ENCODE results near the gene PPHLN1. TPM values are rescaled to one million over a fixed set of nuclear protein-coding genes. Genes with fewer than 3 reads are reported as not detected.
A peak's percentile ranks its signal among the peaks of the same experiment; 100 is the strongest.

The PPHLN1 gene
- total RNA-seq, 2 experiments from 2014 or later: 74.1 to 81.9 TPM

DNA sequence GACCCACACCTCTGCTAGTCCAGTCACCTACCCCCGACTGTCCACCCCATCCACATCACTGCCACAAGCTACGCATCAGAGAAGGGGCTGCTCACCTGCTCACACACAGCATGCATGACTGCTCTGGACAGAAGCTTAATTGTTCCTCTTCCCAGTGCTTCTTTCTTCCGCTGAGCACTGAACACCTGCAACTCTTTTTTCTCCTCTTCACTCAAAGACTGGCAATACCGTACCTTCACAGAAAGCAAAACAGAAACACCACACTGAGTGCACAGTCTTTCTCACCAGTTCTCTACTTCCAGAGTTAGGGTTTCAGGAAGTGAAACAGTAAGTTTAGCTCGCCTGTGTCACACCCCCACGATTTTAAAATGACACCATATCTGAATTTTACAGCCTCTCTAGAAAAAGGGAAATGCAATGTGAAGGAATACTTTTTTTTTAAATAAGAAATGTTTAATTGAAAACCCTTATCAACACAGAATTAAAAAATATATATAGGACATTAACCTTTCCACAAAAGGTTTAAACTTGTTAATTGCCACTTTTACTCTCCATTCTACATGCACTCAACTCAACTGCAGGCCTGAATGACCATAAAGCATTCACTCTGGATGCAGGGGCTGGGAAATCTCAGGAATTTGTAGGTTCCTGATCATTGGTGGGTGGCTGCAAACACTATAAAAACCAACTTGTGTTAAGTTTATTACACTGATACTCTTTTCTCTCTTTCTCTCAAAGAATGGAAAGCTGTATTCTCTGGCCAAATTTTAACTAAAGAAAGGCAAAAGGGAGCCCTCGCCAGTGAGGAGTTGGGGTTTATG is 143.6 kb downstream of the PPHLN1 start:
- Mint-ChIP-seq H3K4me1 (peaks cover 19% of the 10 kb centered on the region), H3K36me3 (ENCODE audit: low read depth) (no peaks in the 10 kb centered on the region), H3K4me3 (peak overlapping the region; percentile 48), H3K9me3 (no peaks in the 10 kb centered on the region), H3K27me3 (peaks cover 26% of the 10 kb centered on the region), H3K27ac (no peak overlapping the region)
- CTCF ChIA-PET: interaction anchor here (1.1 kb wide), 1 partner anchor 12 kb away, joined by 3 read pairs; no protein-coding TSS in a partner anchor
- POLR2A ChIA-PET: interaction anchor here (0.8 kb wide), 1 partner anchor 98 kb away, joined by 3 read pairs; no protein-coding TSS in a partner anchor
- DNase-seq: no peak

DNA sequence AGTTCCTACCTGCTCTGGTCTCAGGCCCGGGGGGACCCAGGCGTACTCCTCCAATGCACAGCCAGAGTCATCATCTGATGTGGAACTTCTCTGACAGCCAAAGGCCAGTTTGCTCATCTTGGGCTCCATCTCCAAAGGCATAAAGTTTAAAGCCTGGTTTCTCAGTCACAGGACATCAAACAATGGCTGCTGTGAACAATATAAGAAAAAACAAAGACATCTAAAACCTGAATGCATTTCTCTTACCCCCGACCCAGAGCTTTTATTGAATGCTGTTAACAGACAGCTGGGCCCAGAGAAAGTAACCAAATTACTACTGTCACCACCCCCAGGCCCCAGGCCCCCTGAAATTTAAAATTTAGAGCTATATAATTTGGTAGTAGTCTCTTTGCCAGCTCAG is 146.4 kb downstream of the PPHLN1 start:
- Mint-ChIP-seq H3K36me3 (ENCODE audit: low read depth) (no peaks in the 10 kb centered on the region), H3K27ac (no peak overlapping the region), H3K4me1 (peaks cover 19% of the 10 kb centered on the region), H3K9me3 (no peaks in the 10 kb centered on the region), H3K27me3 (peaks cover 12% of the 10 kb centered on the region), H3K4me3 (no peak overlapping the region)
- no peak for DNase-seq
- POLR2A ChIA-PET: no interaction called here
- CTCF ChIA-PET: interaction anchor here (1.1 kb wide), 1 partner anchor 11 kb away, joined by 3 read pairs; no protein-coding TSS in a partner anchor

DNA sequence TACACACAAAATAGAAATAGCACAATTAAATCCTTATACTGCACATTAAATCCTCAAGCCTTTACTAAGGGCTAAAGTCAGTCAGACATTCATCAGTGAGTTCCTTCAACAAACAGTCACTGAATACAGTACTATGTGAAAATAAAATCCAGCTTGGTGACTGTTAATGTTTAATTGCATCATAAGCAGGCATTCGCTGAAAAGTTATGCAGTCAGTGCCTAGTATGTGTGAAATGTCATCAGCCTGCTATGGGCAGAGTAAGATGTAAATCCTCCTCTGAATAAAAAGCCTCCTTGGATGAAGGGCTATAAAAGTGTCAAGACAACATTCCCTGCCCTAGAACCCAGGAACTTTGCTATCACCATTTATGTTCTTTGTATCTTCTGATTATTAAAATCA is 147.2 kb downstream of the PPHLN1 start:
- peaks cover 19% of the 10 kb centered on the region for H3K4me1 Mint-ChIP-seq
- H3K36me3 Mint-ChIP-seq (ENCODE audit: low read depth): no peaks in the 10 kb centered on the region
- CTCF ChIA-PET: interaction anchor here (1.1 kb wide), 1 partner anchor 10 kb away, joined by 3 read pairs; no protein-coding TSS in a partner anchor
- H3K27ac Mint-ChIP-seq: no peak overlapping the region
- no peak overlapping the region for H3K4me3 Mint-ChIP-seq
- peaks cover 15% of the 10 kb centered on the region for H3K27me3 Mint-ChIP-seq
- no peak for DNase-seq
- POLR2A ChIA-PET: no interaction called here
- H3K9me3 Mint-ChIP-seq: no peaks in the 10 kb centered on the region

DNA sequence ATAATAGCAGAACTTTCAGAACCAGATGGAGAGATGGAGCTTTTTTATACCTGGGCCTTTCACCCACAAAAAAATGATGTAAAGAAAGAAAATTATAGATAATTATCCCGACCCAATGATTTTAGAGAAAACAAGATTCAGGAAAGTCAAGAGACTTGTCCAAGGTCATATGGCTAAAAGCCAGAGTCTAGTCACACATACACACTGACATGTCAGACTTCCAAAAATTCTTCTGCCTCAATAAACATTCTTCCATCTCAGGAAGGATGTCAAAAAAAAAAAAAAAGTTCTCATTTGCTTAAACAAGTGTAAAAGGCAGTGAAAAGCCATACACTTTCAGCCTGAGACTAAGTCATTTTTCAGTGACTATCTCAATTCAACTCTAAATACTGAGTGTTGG is 147.6 kb downstream of the PPHLN1 start:
- ChIA-PET POLR2A (no interaction called here), CTCF (interaction anchor here (1.1 kb wide), 1 partner anchor 10 kb away, joined by 3 read pairs; no protein-coding TSS in a partner anchor)
- Mint-ChIP-seq H3K4me3 (no peak overlapping the region), H3K27ac (no peak overlapping the region), H3K27me3 (peaks cover 19% of the 10 kb centered on the region), H3K9me3 (no peaks in the 10 kb centered on the region), H3K36me3 (ENCODE audit: low read depth) (no peaks in the 10 kb centered on the region), H3K4me1 (peaks cover 15% of the 10 kb centered on the region)
- DNase-seq: no peak

DNA sequence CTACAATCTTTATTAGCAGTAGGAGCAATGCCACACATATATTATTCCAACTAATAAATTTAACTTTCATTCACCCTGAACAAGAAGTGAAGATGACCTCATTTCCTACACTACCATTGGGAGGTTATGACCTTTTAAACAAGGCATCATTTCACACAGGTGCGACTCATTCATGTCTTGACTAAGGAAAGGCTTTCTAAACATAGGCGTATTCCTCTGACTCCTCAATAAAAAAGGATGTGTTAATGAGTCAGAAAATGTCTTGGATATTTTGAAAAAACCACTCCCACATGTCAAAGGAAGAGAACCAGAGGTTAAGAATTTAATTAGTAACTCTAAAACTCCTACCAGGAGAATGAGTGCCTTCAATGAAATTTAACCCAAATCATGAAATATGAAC is 148.4 kb downstream of the PPHLN1 start:
- H3K36me3 Mint-ChIP-seq (ENCODE audit: low read depth): no peaks in the 10 kb centered on the region
- H3K4me3 Mint-ChIP-seq: no peak overlapping the region
- peaks cover 22% of the 10 kb centered on the region for H3K27me3 Mint-ChIP-seq
- CTCF ChIA-PET: no interaction called here
- POLR2A ChIA-PET: no interaction called here
- H3K27ac Mint-ChIP-seq: no peak overlapping the region
- DNase-seq: no peak
- no peaks in the 10 kb centered on the region for H3K9me3 Mint-ChIP-seq
- H3K4me1 Mint-ChIP-seq: peaks cover 7% of the 10 kb centered on the region

DNA sequence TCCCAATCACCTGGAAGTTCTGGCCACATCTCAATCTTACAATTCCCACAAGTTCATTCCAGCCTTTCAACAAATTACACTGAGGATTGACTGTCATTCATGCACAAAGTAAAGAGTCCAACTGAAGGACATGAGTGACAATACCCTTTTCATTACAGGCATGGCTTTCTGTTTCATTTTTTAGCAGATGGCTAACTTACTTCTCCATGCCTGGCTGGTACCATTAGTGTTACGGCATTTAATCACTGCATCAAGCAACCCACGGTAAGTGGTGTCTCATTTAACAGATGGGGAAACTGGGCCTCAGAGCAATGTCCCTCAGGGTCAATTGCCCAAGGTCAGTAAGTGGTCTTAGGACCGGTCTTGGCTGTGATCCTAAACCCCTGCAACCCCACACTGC is 149.1 kb downstream of the PPHLN1 start:
- peaks cover 1% of the 10 kb centered on the region for H3K4me1 Mint-ChIP-seq
- H3K9me3 Mint-ChIP-seq: no peaks in the 10 kb centered on the region
- peaks cover 25% of the 10 kb centered on the region for H3K27me3 Mint-ChIP-seq
- no peak overlapping the region for H3K4me3 Mint-ChIP-seq
- no peaks in the 10 kb centered on the region for H3K36me3 Mint-ChIP-seq (ENCODE audit: low read depth)
- ChIA-PET CTCF (no interaction called here), POLR2A (no interaction called here)
- DNase-seq: no peak
- no peak overlapping the region for H3K27ac Mint-ChIP-seq

DNA sequence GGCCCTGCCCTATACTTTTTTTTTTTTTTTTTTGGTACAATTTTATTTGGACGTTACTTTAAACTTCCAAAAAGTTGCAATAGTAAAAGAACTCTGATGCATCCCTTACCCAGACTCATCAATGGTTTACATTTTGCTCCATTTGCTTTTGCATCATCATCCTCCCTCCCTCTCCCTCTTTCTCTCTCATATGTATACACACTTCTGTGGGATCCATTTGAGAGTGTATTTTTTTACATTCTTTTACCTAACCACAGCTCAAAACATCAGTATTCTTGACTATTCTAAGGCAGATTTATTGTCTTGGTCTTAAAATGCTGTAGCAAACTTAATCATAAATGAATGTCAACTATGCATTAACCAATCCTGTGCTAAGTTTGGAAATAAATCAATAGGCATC is 152.0 kb downstream of the PPHLN1 start:
- POLR2A ChIA-PET: no interaction called here
- Mint-ChIP-seq H3K27ac (no peak overlapping the region), H3K27me3 (peaks cover 42% of the 10 kb centered on the region), H3K36me3 (ENCODE audit: low read depth) (no peaks in the 10 kb centered on the region), H3K9me3 (no peaks in the 10 kb centered on the region), H3K4me1 (peaks cover 4% of the 10 kb centered on the region), H3K4me3 (no peak overlapping the region)
- CTCF ChIA-PET: no interaction called here
- no peak for DNase-seq

DNA sequence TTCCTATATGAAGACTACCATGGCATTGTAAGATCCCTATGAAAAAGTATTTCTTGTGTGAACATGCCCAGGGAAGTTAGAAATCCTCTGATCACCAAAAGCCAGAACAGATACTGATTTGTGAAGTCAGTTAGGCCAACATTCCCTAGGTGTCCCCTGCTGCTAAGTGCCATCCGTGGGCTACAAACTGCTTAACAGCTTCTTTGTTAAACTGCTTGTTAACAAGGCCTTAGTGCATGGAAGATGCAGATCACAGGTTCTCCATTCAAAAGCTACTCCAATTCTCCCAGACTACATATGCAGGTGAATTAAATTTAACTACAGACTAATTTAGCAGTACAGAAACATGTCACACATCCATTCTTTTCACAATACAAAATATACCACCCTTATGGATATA is 155.4 kb downstream of the PPHLN1 start:
- H3K4me1 Mint-ChIP-seq: peaks cover 12% of the 10 kb centered on the region
- ChIA-PET POLR2A (no interaction called here), CTCF (interaction anchor here (1.2 to 1.5 kb wide), 2 partner anchors 12 to 77 kb away, joined by 3 read pairs; no protein-coding TSS in a partner anchor)
- no peaks in the 10 kb centered on the region for H3K36me3 Mint-ChIP-seq (ENCODE audit: low read depth)
- H3K9me3 Mint-ChIP-seq: no peaks in the 10 kb centered on the region
- no peak overlapping the region for H3K27ac Mint-ChIP-seq
- no peak overlapping the region for H3K4me3 Mint-ChIP-seq
- DNase-seq: no peak
- peaks cover 68% of the 10 kb centered on the region for H3K27me3 Mint-ChIP-seq

DNA sequence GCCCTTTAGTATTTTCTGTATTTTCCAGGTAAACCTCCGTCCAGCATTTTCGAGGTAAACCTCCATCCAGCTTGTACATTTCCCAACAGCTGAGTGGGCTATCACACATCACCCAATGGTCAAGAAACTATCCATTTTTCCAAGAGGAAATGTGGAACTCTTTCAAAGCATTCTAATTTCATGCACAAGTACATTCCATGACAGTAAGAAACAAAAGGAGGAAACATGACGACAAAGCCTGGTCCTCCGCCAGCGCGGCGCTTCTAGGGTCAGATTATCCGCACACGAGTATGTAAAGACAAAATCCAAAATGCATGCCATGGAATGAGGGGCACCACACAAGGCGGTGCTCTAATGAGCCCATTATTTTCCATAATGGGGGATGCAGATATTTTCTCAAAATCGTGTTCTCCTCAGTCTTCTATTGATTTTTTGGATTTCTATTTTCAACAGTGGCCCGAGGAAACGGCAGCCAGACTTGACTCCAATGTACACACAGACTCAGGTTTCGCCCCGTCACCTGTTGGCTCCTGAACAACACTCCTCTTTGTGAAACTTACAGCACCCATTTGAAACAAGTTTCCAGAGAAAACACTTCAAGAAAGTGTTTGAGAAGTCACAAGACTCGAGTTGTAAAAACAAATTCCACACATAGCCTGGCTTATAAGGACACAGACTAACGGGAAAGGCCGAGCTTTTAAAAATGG is 156.2 kb downstream of the PPHLN1 start:
- Mint-ChIP-seq H3K9me3 (no peaks in the 10 kb centered on the region), H3K27ac (no peak overlapping the region), H3K4me3 (peak overlapping the region; percentile 40), H3K27me3 (peaks cover 74% of the 10 kb centered on the region), H3K36me3 (ENCODE audit: low read depth) (no peaks in the 10 kb centered on the region), H3K4me1 (peaks cover 12% of the 10 kb centered on the region)
- POLR2A ChIA-PET: no interaction called here
- CTCF ChIA-PET: interaction anchor here (0.7 to 1.2 kb wide), 3 partner anchors 9 to 87 kb away, joined by 3 to 4 read pairs (median 4); no protein-coding TSS in a partner anchor
- no peak for DNase-seq

DNA sequence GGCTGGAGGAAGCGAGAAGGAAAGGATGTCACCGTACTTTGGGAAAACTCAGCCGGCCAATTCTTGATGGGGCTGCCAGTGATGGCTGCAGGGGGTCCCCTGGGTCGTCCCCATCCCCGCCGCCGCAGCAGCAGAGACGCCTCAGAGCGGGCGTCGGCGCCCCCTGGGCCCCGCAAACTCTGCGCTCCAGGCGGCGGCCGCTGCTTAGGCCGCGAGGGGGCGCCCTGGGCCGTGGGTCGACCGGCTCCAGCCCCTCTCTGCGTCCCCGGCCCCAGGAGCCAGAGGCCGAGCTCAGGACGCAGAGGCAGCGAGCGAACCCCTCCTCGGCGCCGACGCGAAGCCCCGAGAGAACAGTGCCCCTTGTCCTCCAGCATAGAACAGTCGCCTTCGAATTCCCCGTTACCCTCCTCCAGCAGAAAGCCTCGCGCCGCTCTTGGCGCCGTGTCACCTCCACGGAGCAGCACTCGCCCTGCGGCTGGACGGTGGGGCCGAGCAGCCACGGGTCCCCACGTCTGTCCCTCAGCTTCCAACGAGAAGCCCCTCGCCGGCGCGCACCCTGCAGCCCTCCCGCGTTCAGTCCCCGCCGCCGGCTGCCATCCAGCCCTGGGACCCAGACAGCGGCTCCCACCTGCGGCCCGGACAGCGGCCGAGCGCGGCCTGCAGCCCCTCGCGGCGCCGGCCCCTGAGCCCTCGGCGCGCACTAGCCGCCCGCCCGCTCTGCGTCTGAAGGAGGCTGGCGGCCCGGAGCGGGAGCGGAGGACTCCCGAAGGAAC is 157.0 kb downstream of the PPHLN1 start:
- POLR2A ChIA-PET: no interaction called here
- Mint-ChIP-seq H3K36me3 (ENCODE audit: low read depth) (no peaks in the 10 kb centered on the region), H3K4me1 (peaks cover 12% of the 10 kb centered on the region), H3K4me3 (peak overlapping the region; percentile 67), H3K9me3 (no peaks in the 10 kb centered on the region), H3K27ac (no peak overlapping the region), H3K27me3 (peaks cover 77% of the 10 kb centered on the region)
- CTCF ChIA-PET: interaction anchor here (0.6 to 1.3 kb wide), 9 partner anchors 9 to 96 kb away, joined by 3 to 6 read pairs (median 3); no protein-coding TSS in a partner anchor
- DNase-seq: peak; percentile 46

DNA sequence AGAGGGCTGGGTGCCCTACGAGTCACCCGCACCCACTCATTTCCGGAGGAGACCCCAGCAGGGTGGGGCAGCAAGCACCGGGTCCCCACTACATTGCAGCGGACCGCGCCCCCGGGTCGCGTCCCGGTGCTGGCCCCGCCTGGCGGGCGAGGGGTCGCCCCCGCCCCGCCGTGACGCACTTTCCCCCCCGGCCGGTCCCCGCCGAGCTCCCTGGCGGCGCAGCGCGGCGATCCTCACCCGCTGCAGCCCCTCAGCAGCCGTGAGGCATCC is 157.5 kb downstream of the PPHLN1 start:
- peaks cover 76% of the 10 kb centered on the region for H3K27me3 Mint-ChIP-seq
- no peaks in the 10 kb centered on the region for H3K36me3 Mint-ChIP-seq (ENCODE audit: low read depth)
- H3K4me3 Mint-ChIP-seq: peak overlapping the region; percentile 58
- H3K27ac Mint-ChIP-seq: no peak overlapping the region
- ChIA-PET CTCF (interaction anchor here (0.6 to 1.3 kb wide), 6 partner anchors 10 to 96 kb away, joined by 3 to 6 read pairs (median 3); no protein-coding TSS in a partner anchor), POLR2A (no interaction called here)
- no peaks in the 10 kb centered on the region for H3K9me3 Mint-ChIP-seq
- peaks cover 12% of the 10 kb centered on the region for H3K4me1 Mint-ChIP-seq
- no peak for DNase-seq

DNA sequence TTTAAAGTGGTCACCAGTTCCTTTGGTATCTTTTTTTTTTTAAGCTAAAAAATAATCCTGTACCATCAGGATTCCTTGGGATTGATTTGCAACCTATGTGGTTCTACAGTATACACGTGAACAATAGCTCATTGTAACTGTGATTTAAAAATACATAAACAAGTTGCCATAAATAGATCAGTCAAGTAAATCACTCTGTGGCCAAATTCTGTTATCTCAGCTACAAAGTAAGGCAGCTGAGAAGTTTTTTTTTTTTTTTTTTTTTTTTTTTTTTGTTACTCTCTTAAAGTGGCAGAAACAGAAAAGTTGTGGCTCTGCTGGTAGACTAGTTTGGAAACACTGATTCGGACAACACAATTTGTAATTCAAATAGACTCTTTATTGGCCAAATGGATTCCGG is 159.0 kb downstream of the PPHLN1 start:
- Mint-ChIP-seq H3K4me1 (peaks cover 12% of the 10 kb centered on the region), H3K4me3 (no peak overlapping the region), H3K9me3 (no peaks in the 10 kb centered on the region), H3K36me3 (ENCODE audit: low read depth) (no peaks in the 10 kb centered on the region), H3K27ac (no peak overlapping the region), H3K27me3 (peaks cover 70% of the 10 kb centered on the region)
- no peak for DNase-seq
- POLR2A ChIA-PET: no interaction called here
- CTCF ChIA-PET: interaction anchor here (0.7 kb wide), 2 partner anchors 116 to 574 kb away, joined by 3 to 4 read pairs; no protein-coding TSS in a partner anchor

DNA sequence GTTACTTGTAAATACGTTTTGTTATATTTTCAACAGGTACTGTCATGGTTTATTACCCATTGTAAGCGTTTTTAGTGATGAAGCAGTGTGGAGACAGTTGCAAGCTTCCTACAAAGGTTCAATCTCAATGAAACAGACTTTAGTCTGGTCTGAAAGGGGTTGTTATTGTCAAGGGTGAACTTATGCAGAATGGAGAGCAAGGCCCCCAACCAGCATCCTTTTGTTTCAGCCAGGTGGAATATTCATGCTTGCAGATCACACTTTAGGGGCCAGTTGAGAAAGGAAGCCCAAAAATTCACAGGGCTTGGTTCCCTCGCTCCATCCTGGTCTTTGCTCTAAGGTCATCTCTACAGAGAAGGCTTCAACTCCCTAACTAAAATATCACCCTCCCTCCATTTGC is 159.9 kb downstream of the PPHLN1 start:
- ChIA-PET CTCF (no interaction called here), POLR2A (no interaction called here)
- H3K27me3 Mint-ChIP-seq: peaks cover 63% of the 10 kb centered on the region
- H3K4me3 Mint-ChIP-seq: no peak overlapping the region
- no peak overlapping the region for H3K27ac Mint-ChIP-seq
- H3K9me3 Mint-ChIP-seq: no peaks in the 10 kb centered on the region
- H3K4me1 Mint-ChIP-seq: peaks cover 12% of the 10 kb centered on the region
- DNase-seq: no peak
- H3K36me3 Mint-ChIP-seq (ENCODE audit: low read depth): no peaks in the 10 kb centered on the region

All from activated CD4-positive, alpha-beta memory T cell treated with anti-CD3 and anti-CD28 coated beads, Interleukin-2, amount 10 ng/mL, durations not matched to agents 7 days and 5 days (primary cell).